ENCODE measurements around the gene SNRPD1. TPM values are rescaled to one million over a fixed set of nuclear protein-coding genes. Genes with fewer than 3 reads are reported as not detected.

The SNRPD1 gene
- total and polyA plus RNA-seq, 2 of the 8 experiments (the other 6 are each of a cell fraction or from before 2014, with no cell fraction given), result 59.6 to 180 TPM

DNA sequence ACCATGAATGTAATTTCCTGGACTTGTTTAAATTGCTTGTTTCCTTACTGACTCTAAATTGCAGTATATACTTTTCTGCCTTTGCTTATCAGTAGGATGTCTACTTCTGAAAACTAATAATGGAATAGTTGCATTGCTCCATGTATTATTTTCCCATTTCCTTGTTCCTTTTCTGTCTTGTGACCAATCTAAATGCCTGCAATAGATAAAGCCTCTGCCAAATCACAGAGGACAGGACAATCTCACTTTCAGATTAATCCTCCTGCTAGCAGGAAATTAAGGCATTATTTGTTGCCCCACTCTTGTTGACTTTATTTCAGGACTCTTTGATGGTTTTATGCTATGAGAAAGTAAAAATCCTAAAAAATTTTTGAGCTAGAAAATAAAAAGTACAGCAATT, 6.9 kb upstream of the SNRPD1 start:
- no peak for DNase-seq (ENCODE audit: low read depth in 1 of 2, low spot score in 2 of 2)
- H3K27me3 ChIP-seq (replicated peaks in 1 of 4; ENCODE audit: control insufficient read depth in 3 of 4, extremely low read depth in 1 of 4, insufficient read depth in 3 of 4, low read length in 3 of 4), result 0 out of 7 replicates have a peak, but pooled peaks cover 0 to 2% (median 0%) of the 10 kb centered on the region in 4 experiments

More for the DNA sequence above, 6.9 kb upstream of the SNRPD1 start:
- no peaks in the 10 kb centered on the region for H3K9me3 ChIP-seq (ENCODE audit: insufficient read depth in 2 of 2, low read depth in 1 of 2, low read length in 1 of 2)
- no peak overlapping the region for H3K4ac ChIP-seq (replicated peaks; ENCODE audit: insufficient read length, low read depth, low read length)
- no peak overlapping the region for H2BK120ac ChIP-seq (replicated peaks; ENCODE audit: low read depth, low read length)
- TF ChIP-seq YY1 (IDR thresholded peaks at IDR 0.05; ENCODE audit: low read depth, low read length) (no peak), NANOG (IDR thresholded peaks at IDR 0.05; ENCODE audit: insufficient read depth, low read depth, low read length, poor library complexity, severe bottlenecking) (no peak), RXRA (IDR thresholded peaks at IDR 0.05; ENCODE audit: insufficient read depth, low read depth, low read length) (no peak), SUZ12 (IDR thresholded peaks at IDR 0.05; ENCODE audit: low read length) (no peak), BCL11A (IDR thresholded peaks at IDR 0.05; ENCODE audit: low read depth in 2 of 2, low read length in 2 of 2) (no peak), PHF8 (conservative IDR thresholded peaks at IDR 0.05; ENCODE audit: low read depth, low read length) (no peak), POLR2A (IDR thresholded peaks at IDR 0.05; ENCODE audit: control extremely low read depth in 1 of 2, low read depth in 2 of 2, low read length in 2 of 2) (no peak), JUND (IDR thresholded peaks at IDR 0.05; ENCODE audit: low read length) (no peak), GTF2F1 (IDR thresholded peaks at IDR 0.05; ENCODE audit: borderline replicate concordance, low read depth, low read length) (no peak), CTBP2 (IDR thresholded peaks at IDR 0.05; ENCODE audit: borderline replicate concordance, insufficient read depth, insufficient read length, low read length) (no peak), SP2 (IDR thresholded peaks at IDR 0.05; ENCODE audit: low read length) (no peak), TCF12 (IDR thresholded peaks at IDR 0.05; ENCODE audit: low read depth, low read length) (no peak)
- TF ChIP-seq, protein P1, sequence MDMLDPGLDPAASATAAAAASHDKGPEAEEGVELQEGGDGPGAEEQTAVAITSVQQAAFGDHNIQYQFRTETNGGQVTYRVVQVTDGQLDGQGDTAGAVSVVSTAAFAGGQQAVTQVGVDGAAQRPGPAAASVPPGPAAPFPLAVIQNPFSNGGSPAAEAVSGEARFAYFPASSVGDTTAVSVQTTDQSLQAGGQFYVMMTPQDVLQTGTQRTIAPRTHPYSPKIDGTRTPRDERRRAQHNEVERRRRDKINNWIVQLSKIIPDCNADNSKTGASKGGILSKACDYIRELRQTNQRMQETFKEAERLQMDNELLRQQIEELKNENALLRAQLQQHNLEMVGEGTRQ (IDR thresholded peaks at IDR 0.05; ENCODE audit: low read length), result no peak
- no peak overlapping the region for H3K18ac ChIP-seq (ENCODE audit: extremely low read depth, low read length)
- no peaks in the 10 kb centered on the region for H4K20me1 ChIP-seq (replicated peaks in 1 of 2; ENCODE audit: control insufficient read depth in 1 of 2, insufficient read depth in 2 of 2, low read length in 2 of 2)
- H3K23me2 ChIP-seq (ENCODE audit: low read depth, low read length), result no peaks in the 10 kb centered on the region
- H3K36me3 ChIP-seq (ENCODE audit: control insufficient read depth in 2 of 4, insufficient read depth in 4 of 4, low read length in 3 of 4), result no peaks in the 10 kb centered on the region
- no peak overlapping the region for H3K27ac ChIP-seq (ENCODE audit: low read depth, low read length)
- no peaks in the 10 kb centered on the region for H3K4me1 ChIP-seq (replicated peaks in 1 of 4; ENCODE audit: control insufficient read depth in 3 of 4, insufficient read depth in 4 of 4, low read length in 3 of 4)
- no peak overlapping the region for H3K4me3 ChIP-seq (ENCODE audit: extremely low read depth in 1 of 4, insufficient read depth in 2 of 4, low read depth in 3 of 4, low read length in 4 of 4)
- H3K4me2 ChIP-seq (ENCODE audit: insufficient read depth in 1 of 2, low read depth in 2 of 2, low read length in 2 of 2), result no peak overlapping the region
- no peak overlapping the region for H3K14ac ChIP-seq (ENCODE audit: insufficient read length)
- no peak overlapping the region for H2BK12ac ChIP-seq (ENCODE audit: low read depth, low read length)
- H4K91ac ChIP-seq (replicated peaks; ENCODE audit: insufficient read length, low read length), result no peak overlapping the region
- CTCF ChIA-PET (ENCODE audit: partially characterized antibody), result no interaction called here
- no peak overlapping the region for H4K8ac ChIP-seq (ENCODE audit: extremely low read depth, insufficient read depth, low read length)
- FAIRE-seq, result no peak
- H2BK15ac ChIP-seq (ENCODE audit: low read length), result no peak overlapping the region
- H2AFZ ChIP-seq (ENCODE audit: low read length), result no peak overlapping the region
- H3K79me2 ChIP-seq (ENCODE audit: control insufficient read depth in 1 of 2, insufficient read depth in 2 of 2, low read length in 2 of 2), result no peaks in the 10 kb centered on the region
- no peak overlapping the region for H2AK5ac ChIP-seq (ENCODE audit: low read depth, low read length)
- H3K23ac ChIP-seq (ENCODE audit: insufficient read length), result no peak overlapping the region
- no peaks in the 10 kb centered on the region for H3K79me1 ChIP-seq (ENCODE audit: low read depth, low read length)
- H2BK5ac ChIP-seq (ENCODE audit: low read depth, low read length), result no peak overlapping the region
- POLR2A ChIA-PET (ENCODE audit: partially characterized antibody), result interaction anchor here (1.5 kb wide), 2 partner anchors 12 to 53 kb away, joined by 3 read pairs; no protein-coding TSS in a partner anchor
- H4K5ac ChIP-seq (ENCODE audit: insufficient read length, low read depth, low read length), result no peak overlapping the region
- H3K56ac ChIP-seq (replicated peaks; ENCODE audit: insufficient read length, low read depth, low read length), result no peak overlapping the region
- H3K9ac ChIP-seq (replicated peaks in 1 of 4; ENCODE audit: extremely low read depth in 1 of 4, low read depth in 3 of 4, low read length in 3 of 4), result no peak overlapping the region
- H2BK20ac ChIP-seq (ENCODE audit: low read length), result no peak overlapping the region

Data from H1 (cell line).